Uterus (tissue), 2 donors: ENCODE results near the gene EPHA4.

Source experiments
- CTCF ChIP-seq, 4 experiments: fragments of 200-600 bp in 2 of 4; fragments of 450-650 bp in 2 of 4; sonication (generic) in 2 of 4; IDR thresholded peaks; one replicate each; pipeline ENCODE4 v1.5.1; 2016 to 2019; ENCODE audit warnings: antibody characterized with exemption in 4 of 4, mild to moderate bottlenecking in 2 of 4, moderate library complexity in 1 of 4
- POLR2A ChIP-seq, 2 donors: fragments of 450-650 bp; IDR thresholded peaks; one replicate each; pipeline ENCODE4 v1.6.1; 2016; ENCODE audit warnings: antibody characterized with exemption in 2 of 2, mild to moderate bottlenecking in 1 of 2, moderate library complexity in 1 of 2

DNA sequence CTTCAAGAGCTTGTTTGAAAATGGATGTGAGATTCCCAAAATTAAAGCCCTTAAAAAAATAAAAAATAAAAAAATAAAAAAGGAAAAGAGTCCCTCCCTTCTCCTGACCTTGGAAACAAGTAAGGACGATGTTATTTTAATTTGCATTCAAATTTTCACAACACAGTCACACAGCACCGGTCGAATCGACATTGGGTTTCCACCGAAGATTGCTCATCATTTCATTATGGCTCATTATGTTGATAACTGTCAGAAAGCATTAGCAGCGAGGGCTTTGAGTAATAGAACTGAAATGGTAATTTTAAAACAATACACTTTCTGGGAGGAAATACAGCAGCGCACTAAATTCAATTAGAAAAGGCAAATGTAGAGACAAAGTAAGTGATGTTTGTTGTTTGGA is 78.7 kb downstream of the EPHA4 start:
- TF ChIP-seq CTCF (IDR thresholded peaks at IDR 0.05), result no peak
- no peak for TF ChIP-seq POLR2A (IDR thresholded peaks at IDR 0.05)
